ENCODE measurements around the gene OTOP2.

OTOP2 gene

DNA sequence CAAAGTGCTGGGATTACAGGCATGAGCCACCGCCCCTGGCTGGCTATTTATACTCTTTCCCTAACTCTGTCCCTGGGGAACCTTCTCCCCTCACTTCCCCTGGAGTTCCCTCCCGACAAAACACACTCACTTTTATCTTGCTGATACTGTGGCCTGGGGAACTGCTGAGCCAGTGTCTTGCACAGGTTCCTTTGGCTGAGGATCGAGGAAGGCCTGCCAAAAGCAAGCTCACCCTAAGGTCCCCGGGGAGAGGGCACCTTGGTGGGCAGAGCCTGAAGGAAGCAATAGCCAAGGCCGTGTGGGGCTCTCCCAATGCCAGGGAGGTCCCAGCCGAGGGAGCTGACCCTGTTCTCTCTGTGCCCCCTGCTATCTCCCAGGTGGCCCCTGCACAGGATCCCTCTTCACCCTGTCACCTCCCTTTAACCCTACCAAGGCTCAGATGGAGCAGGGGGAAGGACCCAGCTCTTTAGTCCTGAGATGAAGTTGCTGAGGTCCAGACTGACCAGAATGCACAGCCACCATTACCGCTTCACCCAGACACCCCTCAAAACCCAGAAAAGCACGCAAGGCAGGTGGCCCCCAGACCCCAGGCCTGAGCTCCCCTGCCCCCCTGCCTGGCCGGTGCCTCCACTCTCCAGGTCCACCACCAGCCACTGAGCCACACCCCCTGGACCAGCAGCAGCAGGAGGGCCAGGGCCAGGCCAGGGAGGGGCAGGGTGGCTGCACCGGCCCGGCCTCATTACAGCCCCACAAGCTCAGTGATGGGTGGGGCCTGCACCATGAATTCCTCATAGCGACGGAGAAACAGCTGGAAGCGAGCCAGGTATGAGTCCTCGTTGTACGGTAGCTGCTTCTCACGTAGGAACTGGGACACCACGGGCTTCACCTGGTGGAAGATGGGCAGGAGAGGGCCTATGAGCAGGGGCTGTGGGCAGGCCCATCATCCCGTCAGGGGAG lies 46.2 kb upstream of the OTOP2 start:
- CTCF ChIA-PET = interaction anchor here (0.6 to 1.6 kb wide), 8 partner anchors 15 to 1027 kb away, joined by 3 to 14 read pairs (median 3); no protein-coding TSS in a partner anchor
- peaks cover 4% of the 10 kb centered on the region; the same call in 1 of the 2 replicates for H3K4me1 ChIP-seq (ENCODE audit: control insufficient read depth, insufficient read depth, low read length)
- no peaks in the 10 kb centered on the region for H3K9me3 ChIP-seq (ENCODE audit: control insufficient read depth, insufficient read depth, low read depth, low read length)
- POLR2A ChIA-PET = interaction anchor here (0.7 to 1.2 kb wide), 4 partner anchors 25 to 95 kb away, joined by 3 to 5 read pairs (median 3); partner anchors contain the start of genes HID1 and OTOP2
- no peaks in the 10 kb centered on the region for H3K36me3 ChIP-seq (ENCODE audit: control insufficient read depth in 2 of 2, insufficient read depth in 1 of 2, low read length in 2 of 2)
- H3K27ac ChIP-seq (ENCODE audit: extremely low read depth, low read depth, low read length) = no peak overlapping the region
- H3K4me3 ChIP-seq (ENCODE audit: low read depth, low read length) = no peak overlapping the region
- TF ChIP-seq ZNF114 (tag by site-specific recombination; IDR thresholded peaks at IDR 0.05) (no peak), KLF1 (tag by site-specific recombination; IDR thresholded peaks at IDR 0.05) (peak; percentile 68), ZNF132 (tag by site-specific recombination; IDR thresholded peaks at IDR 0.05; ENCODE audit: borderline replicate concordance) (no peak), ZNF175 (tag by site-specific recombination; IDR thresholded peaks at IDR 0.05) (no peak), ZNF600 (tag by site-specific recombination; IDR thresholded peaks at IDR 0.05) (no peak), ZSCAN5A (tag by site-specific recombination; IDR thresholded peaks at IDR 0.05) (no peak), ZNF16 (tag by site-specific recombination; IDR thresholded peaks at IDR 0.05; ENCODE audit: low read depth) (no peak), KLF9 (tag by site-specific recombination; IDR thresholded peaks at IDR 0.05; ENCODE audit: low read depth) (0 out of 2 replicates have a peak, but pooled peaks have one; percentile 19), ZBTB11 (tag by site-specific recombination; conservative IDR thresholded peaks at IDR 0.05; ENCODE audit: low read depth) (no peak), REPIN1 (tag by site-specific recombination; IDR thresholded peaks at IDR 0.05; ENCODE audit: low read depth) (no peak), ZNF596 (tag by site-specific recombination; IDR thresholded peaks at IDR 0.05) (no peak), ZNF416 (tag by site-specific recombination; IDR thresholded peaks at IDR 0.05) (no peak), ZNF830 (tag by site-specific recombination; IDR thresholded peaks at IDR 0.05; ENCODE audit: low read depth) (no peak), ZBTB48 (tag by site-specific recombination; IDR thresholded peaks at IDR 0.05) (peak; percentile 97), PATZ1 (tag by site-specific recombination; IDR thresholded peaks at IDR 0.05) (peak; percentile 43; the same call in 1 of the 2 replicates), ZNF19 (tag by site-specific recombination; IDR thresholded peaks at IDR 0.05; ENCODE audit: low read depth) (no peak), TRIM28 (IDR thresholded peaks at IDR 0.05; ENCODE audit: borderline replicate concordance, low read length) (no peak), ZNF398 (tag by site-specific recombination; IDR thresholded peaks at IDR 0.05) (no peak), SP2 (tag by site-specific recombination; IDR thresholded peaks at IDR 0.05) (peak; percentile 20; the same call in 1 of the 2 replicates), ZNF121 (tag by site-specific recombination; IDR thresholded peaks at IDR 0.05) (no peak)
- TF ChIP-seq, protein P1, sequence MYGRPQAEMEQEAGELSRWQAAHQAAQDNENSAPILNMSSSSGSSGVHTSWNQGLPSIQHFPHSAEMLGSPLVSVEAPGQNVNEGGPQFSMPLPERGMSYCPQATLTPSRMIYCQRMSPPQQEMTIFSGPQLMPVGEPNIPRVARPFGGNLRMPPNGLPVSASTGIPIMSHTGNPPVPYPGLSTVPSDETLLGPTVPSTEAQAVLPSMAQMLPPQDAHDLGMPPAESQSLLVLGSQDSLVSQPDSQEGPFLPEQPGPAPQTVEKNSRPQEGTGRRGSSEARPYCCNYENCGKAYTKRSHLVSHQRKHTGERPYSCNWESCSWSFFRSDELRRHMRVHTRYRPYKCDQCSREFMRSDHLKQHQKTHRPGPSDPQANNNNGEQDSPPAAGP (tag by site-specific recombination; IDR thresholded peaks at IDR 0.05) = 0 out of 2 replicates have a peak, but pooled peaks have one; percentile 39
- TF ChIP-seq, protein P2, sequence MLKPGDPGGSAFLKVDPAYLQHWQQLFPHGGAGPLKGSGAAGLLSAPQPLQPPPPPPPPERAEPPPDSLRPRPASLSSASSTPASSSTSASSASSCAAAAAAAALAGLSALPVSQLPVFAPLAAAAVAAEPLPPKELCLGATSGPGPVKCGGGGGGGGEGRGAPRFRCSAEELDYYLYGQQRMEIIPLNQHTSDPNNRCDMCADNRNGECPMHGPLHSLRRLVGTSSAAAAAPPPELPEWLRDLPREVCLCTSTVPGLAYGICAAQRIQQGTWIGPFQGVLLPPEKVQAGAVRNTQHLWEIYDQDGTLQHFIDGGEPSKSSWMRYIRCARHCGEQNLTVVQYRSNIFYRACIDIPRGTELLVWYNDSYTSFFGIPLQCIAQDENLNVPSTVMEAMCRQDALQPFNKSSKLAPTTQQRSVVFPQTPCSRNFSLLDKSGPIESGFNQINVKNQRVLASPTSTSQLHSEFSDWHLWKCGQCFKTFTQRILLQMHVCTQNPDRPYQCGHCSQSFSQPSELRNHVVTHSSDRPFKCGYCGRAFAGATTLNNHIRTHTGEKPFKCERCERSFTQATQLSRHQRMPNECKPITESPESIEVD (tag by site-specific recombination; IDR thresholded peaks at IDR 0.05) = no peak

All from HEK293 (cell line).